SK-N-SH (cell line): ENCODE data around the gene MSH4. TPM values are rescaled to one million over a fixed set of nuclear protein-coding genes. Genes with fewer than 3 reads are reported as not detected.
A peak's percentile ranks its signal among the peaks of the same experiment; 100 is the strongest.

Experiments used
- CTCF ChIA-PET: fragments of 300-600, 350-600 bp; formaldehyde crosslinking; extraction: SDS; loops from one replicate; lab custom pipeline; 2021; lab: Yijun Ruan, JAX
- POLR2A ChIA-PET: fragments of 350-600 bp; sonication (Branson Sonifier 250); formaldehyde crosslinking; extraction: SDS; loops from one replicate; lab custom pipeline; 2020; ENCODE audit warnings: antibody characterized with exemption, inconsistent platforms; lab: Yijun Ruan, JAX
- DNase-seq: peaks from one replicate; pipeline ENCODE4 v3.0.0; 2012
- H2AFZ ChIP-seq: fragments of 200-600 bp; sonication (generic); 2 replicates; pipeline ENCODE4 v1.8.1; 2016; ENCODE audit warnings: antibody characterized with exemption, mild to moderate bottlenecking, low read depth
- H3F3A ChIP-seq: fragments of 200-600 bp; sonication (generic); replicated peaks from 2 replicates; pipeline ENCODE3; 2016; ENCODE audit warnings: antibody characterized with exemption, mild to moderate bottlenecking; ENCODE audit not compliant: insufficient read depth
- H3K27ac ChIP-seq, 2 experiments: fragments of 200-500 bp in 1 of 2; fragments of 200-600 bp in 1 of 2; sonication (Bioruptor generic) in 1 of 2; sonication (generic), shearing (Covaris generic) in 1 of 2; 2 replicates each; pipeline versions ENCODE4 v1.5.1 to v1.6.1; 2014 to 2016; ENCODE audit warnings: low read depth in 2 of 2, inconsistent platforms in 1 of 2, low read length in 1 of 2, mild to moderate bottlenecking in 1 of 2, mixed read lengths in 1 of 2
- H3K27me3 ChIP-seq: fragments of 200-600 bp; sonication (generic), shearing (Covaris generic); 2 replicates; pipeline ENCODE4 v1.6.1; 2016; ENCODE audit warnings: mixed run types; ENCODE audit not compliant: insufficient read depth
- H3K36me3 ChIP-seq, 2 experiments: fragments of 200-500 bp in 1 of 2; fragments of 200-600 bp in 1 of 2; sonication (Bioruptor generic) in 1 of 2; sonication (generic) in 1 of 2; replicated peaks in 1 of 2; 2 replicates each; pipeline versions ENCODE3 to v1.5.1; 2014 to 2016; ENCODE audit warnings: low read length in 1 of 2, mild to moderate bottlenecking in 1 of 2; ENCODE audit not compliant: insufficient read depth in 2 of 2, control insufficient read depth in 1 of 2
- H3K4me1 ChIP-seq, 2 experiments: fragments of 200-500 bp in 1 of 2; fragments of 200-600 bp in 1 of 2; sonication (Bioruptor generic) in 1 of 2; sonication (generic), shearing (Covaris generic) in 1 of 2; 2 replicates each; pipeline versions ENCODE4 v1.5.1 to v1.6.1; 2014 to 2016; ENCODE audit warnings: low read depth in 1 of 2, low read length in 1 of 2, mixed run types in 1 of 2; ENCODE audit not compliant: insufficient read depth in 2 of 2, control insufficient read depth in 1 of 2
- H3K4me2 ChIP-seq: fragments of 200-600 bp; sonication (generic), shearing (Covaris generic); 2 replicates; pipeline ENCODE4 v1.6.1; 2017; ENCODE audit warnings: mixed run types
- H3K4me3 ChIP-seq, 2 experiments: fragments of 200-500 bp in 1 of 2; fragments of 200-600 bp in 1 of 2; sonication (Bioruptor generic) in 1 of 2; sonication (generic), shearing (Covaris generic) in 1 of 2; 2 replicates each; pipeline versions ENCODE4 v1.5.1 to v1.8.1; 2014 to 2016; ENCODE audit warnings: low read depth in 2 of 2, inconsistent platforms in 1 of 2, low read length in 1 of 2, mild to moderate bottlenecking in 1 of 2, mixed read lengths in 1 of 2, moderate library complexity in 1 of 2
- H3K79me2 ChIP-seq: fragments of 200-600 bp; sonication (generic); 2 replicates; pipeline ENCODE4 v1.8.1; 2017; ENCODE audit warnings: mild to moderate bottlenecking; ENCODE audit not compliant: insufficient read depth
- H3K9ac ChIP-seq: fragments of 200-600 bp; sonication (generic); 2 replicates; pipeline ENCODE4 v1.6.1; 2017; ENCODE audit warnings: mixed run types
- H3K9me2 ChIP-seq: fragments of 200-600 bp; sonication (generic); 2 replicates; pipeline ENCODE4 v1.6.1; 2017; ENCODE audit warnings: mixed run types
- H3K9me3 ChIP-seq: fragments of 200-600 bp; sonication (generic); 2 replicates; pipeline ENCODE4 v1.6.1; 2017; ENCODE audit warnings: mixed run types, mild to moderate bottlenecking, moderate library complexity
- H4K20me1 ChIP-seq: fragments of 200-600 bp; sonication (generic); 2 replicates; pipeline ENCODE4 v1.6.1; 2017; ENCODE audit warnings: mild to moderate bottlenecking, mixed run types; ENCODE audit not compliant: insufficient read depth
- ELF1 ChIP-seq: IDR thresholded peaks from 2 replicates; pipeline ENCODE4 v1.4.0; 2012
- EZH2phosphoT487 ChIP-seq: fragments of 200-600 bp; sonication (generic); IDR thresholded peaks from 2 replicates; pipeline ENCODE4 v1.6.1; 2017; ENCODE audit warnings: low read depth, mixed run types, mild to moderate bottlenecking, antibody characterized with exemption, moderate library complexity, borderline replicate concordance
- FOSL2 ChIP-seq: IDR thresholded peaks from 2 replicates; pipeline ENCODE4 v1.4.0; 2012; ENCODE audit warnings: low read depth, mild to moderate bottlenecking, moderate library complexity, borderline replicate concordance
- FOXJ3 ChIP-seq: sonication (generic); formaldehyde crosslinking; IDR thresholded peaks from 2 replicates; pipeline ENCODE4 v1.5.1; 2020; ENCODE audit warnings: mild to moderate bottlenecking, missing genetic modification reagents
- FOXM1 ChIP-seq: IDR thresholded peaks from 2 replicates; pipeline ENCODE4 v1.4.0; 2012; ENCODE audit warnings: low read depth, mild to moderate bottlenecking
- GATA2 ChIP-seq: sonication (generic); formaldehyde crosslinking; IDR thresholded peaks from 2 replicates; pipeline ENCODE4 v1.5.0; 2020; ENCODE audit warnings: mild to moderate bottlenecking, missing genetic modification reagents
- JUND ChIP-seq: IDR thresholded peaks from 2 replicates; pipeline ENCODE4 v1.4.0; 2012
- MXI1 ChIP-seq: IDR thresholded peaks from 2 replicates; pipeline ENCODE4 v1.6.1; 2012; ENCODE audit warnings: mild to moderate bottlenecking, low read depth, low read length, improper control_type of control experiment
- POLR2AphosphoS5 ChIP-seq: IDR thresholded peaks from 2 replicates; pipeline ENCODE4 v1.6.1; 2012; ENCODE audit warnings: low read depth, low read length
- TCF12 ChIP-seq: IDR thresholded peaks from 2 replicates; pipeline ENCODE4 v1.4.0; 2012
- WGBS: methylation state at CpG from one replicate; pipeline ENCODE4 v1.1.6; 2017; ENCODE audit warnings: low lambda C conversion rate; 5-methylcytosine and 5-hydroxymethylcytosine counted together
- polyA plus RNA-seq, 3 experiments: library from polyadenylated mRNA; depleted of rRNA; stranded (reverse); fragments of >200 nt; gene quantifications; 2 replicates each; pipeline ENCODE4 v1.2.3, GENCODE V29; 2012
- TF ChIP-seq, protein P1 (sequence below): IDR thresholded peaks from 2 replicates; pipeline ENCODE4; 2012
- TF ChIP-seq, protein P2 (sequence below): IDR thresholded peaks from 2 replicates; pipeline ENCODE4 v1.4.0; 2012; ENCODE audit warnings: low read depth

MSH4 gene
- polyA plus RNA-seq, 1 of the 3 experiments (the other 2 are of a cell fraction) = not detected

DNA sequence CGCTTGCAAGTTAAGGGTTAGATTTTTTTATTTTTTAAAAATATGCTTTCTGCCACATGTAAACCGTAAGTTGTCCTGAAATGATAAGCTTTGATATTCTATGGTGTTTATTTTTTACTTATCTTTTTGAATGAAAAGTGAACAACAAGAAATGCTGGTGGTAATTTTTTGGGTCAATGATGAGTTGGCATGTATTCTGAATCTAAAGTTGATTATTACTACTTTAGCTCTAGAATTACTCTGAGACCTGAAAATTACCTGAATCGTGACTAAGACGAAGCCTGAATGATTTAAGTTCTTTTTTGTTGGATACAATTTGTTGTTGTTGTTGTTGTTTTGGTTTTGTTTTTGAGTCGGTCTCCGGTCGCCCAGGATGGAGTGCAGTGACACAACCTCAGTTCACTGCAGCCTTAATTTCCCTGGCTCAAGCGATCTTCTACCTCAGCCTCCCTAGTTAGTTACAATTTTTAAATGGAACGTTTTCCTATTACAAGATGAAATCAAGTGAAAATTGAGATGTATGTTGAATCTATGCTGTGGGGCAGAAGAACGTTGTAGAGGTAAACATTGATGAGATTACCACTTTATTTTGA, 9.7 kb upstream of the MSH4 start:
- peaks cover 53% of the 10 kb centered on the region for H4K20me1 ChIP-seq
- DNase-seq = no peak
- no peak overlapping the region for H2AFZ ChIP-seq
- H3K4me1 ChIP-seq = peaks cover 8 to 17% of the 10 kb centered on the region in 2 experiments
- peak overlapping the region; percentile 62 to 74 for H3K4me3 ChIP-seq
- peak overlapping the region; percentile 92 for H3K9ac ChIP-seq
- no peaks in the 10 kb centered on the region for H3K9me2 ChIP-seq
- no peak for TF ChIP-seq EZH2phosphoT487
- TF ChIP-seq MXI1 = no peak
- TF ChIP-seq, protein P1, sequence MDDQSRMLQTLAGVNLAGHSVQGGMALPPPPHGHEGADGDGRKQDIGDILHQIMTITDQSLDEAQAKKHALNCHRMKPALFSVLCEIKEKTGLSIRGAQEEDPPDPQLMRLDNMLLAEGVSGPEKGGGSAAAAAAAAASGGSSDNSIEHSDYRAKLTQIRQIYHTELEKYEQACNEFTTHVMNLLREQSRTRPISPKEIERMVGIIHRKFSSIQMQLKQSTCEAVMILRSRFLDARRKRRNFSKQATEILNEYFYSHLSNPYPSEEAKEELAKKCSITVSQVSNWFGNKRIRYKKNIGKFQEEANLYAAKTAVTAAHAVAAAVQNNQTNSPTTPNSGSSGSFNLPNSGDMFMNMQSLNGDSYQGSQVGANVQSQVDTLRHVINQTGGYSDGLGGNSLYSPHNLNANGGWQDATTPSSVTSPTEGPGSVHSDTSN = no peak
- no peaks in the 10 kb centered on the region for H3K27me3 ChIP-seq
- H3K27ac ChIP-seq = peak overlapping the region; percentile 9 to 66; a peak in 2 of 4 replicates
- ChIA-PET POLR2A (interaction anchor here (0.8 kb wide), 1 partner anchor 60 kb away, joined by 3 read pairs; no protein-coding TSS in a partner anchor), CTCF (interaction anchor here (1.1 kb wide), 1 partner anchor 584 kb away, joined by 3 read pairs; no protein-coding TSS in a partner anchor)
- no peaks in the 10 kb centered on the region for H3K9me3 ChIP-seq
- WGBS = 2% methylated on average over 10 of the region's 10 CpGs
- H3K36me3 ChIP-seq = peaks cover 43 to 50% of the 10 kb centered on the region in 2 experiments
- peaks cover 59% of the 10 kb centered on the region for H3K79me2 ChIP-seq
- H3F3A ChIP-seq = peaks cover 32% of the 10 kb centered on the region
- H3K4me2 ChIP-seq = peak overlapping the region; percentile 78

DNA sequence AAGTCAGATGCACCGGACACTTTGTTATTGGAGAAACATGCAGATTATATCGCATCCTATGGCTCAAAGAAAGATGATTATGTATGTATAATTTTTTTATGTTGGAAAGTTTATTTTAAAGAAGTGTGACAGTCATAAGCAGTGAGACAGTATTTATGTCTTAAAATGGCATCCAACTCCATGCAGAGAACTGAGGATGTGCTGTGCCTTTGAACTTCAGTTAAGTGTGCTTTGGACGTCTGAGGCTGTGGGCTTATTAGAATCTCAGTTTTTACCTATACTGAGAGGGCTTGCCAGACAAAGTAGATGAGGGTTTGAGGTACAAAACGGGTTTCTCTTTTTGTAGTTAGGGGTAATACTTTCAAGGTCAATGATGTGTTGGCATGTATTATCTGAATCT, 9.2 kb upstream of the MSH4 start:
- DNase-seq = no peak
- Histone ChIP-seq H3K4me3 (peak overlapping the region; percentile 62 to 74), H3K27me3 (no peaks in the 10 kb centered on the region), H3F3A (peaks cover 37% of the 10 kb centered on the region), H3K79me2 (peaks cover 64% of the 10 kb centered on the region), H2AFZ (no peak overlapping the region), H3K4me2 (peak overlapping the region; percentile 78), H3K4me1 (peaks cover 8 to 22% of the 10 kb centered on the region in 2 experiments), H3K36me3 (peaks cover 48 to 55% of the 10 kb centered on the region in 2 experiments), H3K27ac (peak overlapping the region in 1 of 2 experiments; percentile 6; a peak in 2 of 4 replicates), H3K9me3 (no peaks in the 10 kb centered on the region), H4K20me1 (peaks cover 58% of the 10 kb centered on the region), H3K9me2 (no peaks in the 10 kb centered on the region), H3K9ac (peak overlapping the region; percentile 92)
- POLR2A ChIA-PET = no interaction called here
- CTCF ChIA-PET = no interaction called here
- no peak for TF ChIP-seq FOSL2
- no peak for TF ChIP-seq FOXJ3 (CRISPR knock-in tag)
- TF ChIP-seq, protein P2, sequence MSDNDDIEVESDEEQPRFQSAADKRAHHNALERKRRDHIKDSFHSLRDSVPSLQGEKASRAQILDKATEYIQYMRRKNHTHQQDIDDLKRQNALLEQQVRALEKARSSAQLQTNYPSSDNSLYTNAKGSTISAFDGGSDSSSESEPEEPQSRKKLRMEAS = no peak
- no peak for TF ChIP-seq ELF1
- no peak for TF ChIP-seq MXI1
- 1% methylated on average over 4 of the region's 4 CpGs for WGBS

DNA sequence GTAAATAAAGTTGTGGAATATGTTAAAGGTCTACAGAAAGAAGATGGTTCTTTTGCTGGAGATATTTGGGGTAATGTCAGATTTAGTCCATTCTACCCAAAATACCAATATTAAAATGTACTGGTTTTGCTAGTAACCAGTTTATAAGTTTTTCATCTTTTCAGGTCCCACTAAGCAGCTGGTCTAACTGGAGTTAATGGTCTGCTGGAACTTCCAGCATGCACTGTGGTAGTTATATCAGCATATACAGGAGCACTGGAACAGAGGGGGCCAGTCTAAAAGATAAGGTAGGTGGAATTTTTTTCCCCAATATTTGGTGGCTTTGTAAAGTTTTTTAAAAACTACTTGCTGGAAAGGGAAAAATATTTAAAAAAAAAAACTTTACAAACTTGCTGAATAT, 6.7 kb upstream of the MSH4 start:
- peak overlapping the region; percentile 78 for H3K4me2 ChIP-seq
- ChIA-PET POLR2A (no interaction called here), CTCF (no interaction called here)
- H3K4me1 ChIP-seq = peaks cover 8 to 22% of the 10 kb centered on the region in 2 experiments
- H3K79me2 ChIP-seq = peaks cover 75% of the 10 kb centered on the region
- no peak overlapping the region for H2AFZ ChIP-seq
- no peaks in the 10 kb centered on the region for H3K9me2 ChIP-seq
- DNase-seq = no peak
- peaks cover 67 to 78% of the 10 kb centered on the region in 2 experiments for H3K36me3 ChIP-seq
- H3K27ac ChIP-seq = no peak overlapping the region
- no peaks in the 10 kb centered on the region for H3K9me3 ChIP-seq
- H3F3A ChIP-seq = peaks cover 60% of the 10 kb centered on the region
- peak overlapping the region in 1 of 2 experiments; percentile 62; a peak in 1 of 4 replicates for H3K4me3 ChIP-seq
- peaks cover 78% of the 10 kb centered on the region for H4K20me1 ChIP-seq
- no peaks in the 10 kb centered on the region for H3K27me3 ChIP-seq
- no peak overlapping the region; the same call in 1 of the 2 replicates for H3K9ac ChIP-seq
- 0 out of 2 replicates have a peak, but pooled peaks have one; percentile 4 for TF ChIP-seq JUND
- TF ChIP-seq FOXJ3 (CRISPR knock-in tag) = no peak
- no peak for TF ChIP-seq TCF12
- TF ChIP-seq, protein P2 = no peak
- TF ChIP-seq FOXM1 = no peak
- TF ChIP-seq GATA2 = no peak
- TF ChIP-seq POLR2AphosphoS5 = no peak
